SK-N-SH treated with all-trans-retinoic acid at 6 μM for 48 hours (cell line): Measurements from ENCODE around the gene MFF.

Source experiments
- ARNTL ChIP-seq: fragments of 450-650 bp; formaldehyde crosslinking; IDR thresholded peaks from 2 replicates; pipeline ENCODE4 v1.5.0; 2020; ENCODE audit warnings: low read depth, mild to moderate bottlenecking, moderate library complexity, borderline replicate concordance
- BACH2 ChIP-seq: fragments of 250-450 bp; sonication (Bioruptor Pico); IDR thresholded peaks from 2 replicates; pipeline ENCODE4 v1.9.0; 2021; ENCODE audit warnings: mild to moderate bottlenecking, borderline replicate concordance
- CREB5 ChIP-seq: fragments of 250-450 bp; sonication (Bioruptor Pico); IDR thresholded peaks from 2 replicates; pipeline ENCODE4 v1.5.1; 2020; ENCODE audit warnings: low read depth, mild to moderate bottlenecking, moderate library complexity
- OSR1 ChIP-seq: fragments of 250-450 bp; sonication (Bioruptor Pico); IDR thresholded peaks from 2 replicates; pipeline ENCODE4 v1.8.0; 2022; ENCODE audit warnings: moderate library complexity, mild to moderate bottlenecking, inconsistent platforms
- PATZ1 ChIP-seq: fragments of 250-450 bp; sonication (Bioruptor Pico); IDR thresholded peaks from 2 replicates; pipeline ENCODE4 v1.8.0; 2020; ENCODE audit warnings: mild to moderate bottlenecking, moderate library complexity, borderline replicate concordance
- RARB ChIP-seq: fragments of 250-450 bp; sonication (Bioruptor Pico); IDR thresholded peaks from 2 replicates; pipeline ENCODE4 v1.8.0; 2021; ENCODE audit warnings: mild to moderate bottlenecking, moderate library complexity
- ZFP3 ChIP-seq: fragments of 250-450 bp; sonication (Bioruptor Pico); IDR thresholded peaks from 2 replicates; pipeline ENCODE4 v1.5.0; 2020; ENCODE audit warnings: mild to moderate bottlenecking, moderate library complexity

- no peak for TF ChIP-seq ZFP3 (CRISPR knock-in tag)
- no peak for TF ChIP-seq ARNTL
- TF ChIP-seq PATZ1 (CRISPR knock-in tag): no peak
- TF ChIP-seq OSR1 (CRISPR knock-in tag): no peak
- TF ChIP-seq RARB: no peak
- no peak for TF ChIP-seq CREB5 (CRISPR knock-in tag)
- TF ChIP-seq BACH2: no peak
These were observed 54.0 kb downstream of the MFF start, which contains the start of gene TM4SF20 for GRCh38 chr2:227379095-227379494.
